Panc1 (cell line): ENCODE measurements around the gene KCNJ11.

ENCODE experiments used
- CTCF ChIP-seq: fragments of 450-650 bp; IDR thresholded peaks from 2 replicates; pipeline ENCODE4 v1.5.1; 2017; ENCODE audit warnings: mild to moderate bottlenecking
- SIN3A ChIP-seq: IDR thresholded peaks from 2 replicates; pipeline ENCODE4 v1.6.1; 2012; ENCODE audit warnings: low read depth, mild to moderate bottlenecking, low read length, moderate library complexity, borderline replicate concordance; ENCODE audit not compliant: insufficient read depth

- TF ChIP-seq SIN3A, result no peak
- no peak for TF ChIP-seq CTCF
Measured at GRCh38 chr11:17388609-17389210, at the start of gene KCNJ11.
